ENCODE measurements around the gene BRD3OS. TPM values are rescaled to one million over a fixed set of nuclear protein-coding genes. Genes with fewer than 3 reads are reported as not detected.

Gene BRD3OS
- polyA plus RNA-seq, 1 of the 3 experiments (the other 2 are of a cell fraction): 23.1 TPM

GRCh38 chr9:134049236-134049635 lies 24.0 kb downstream of the BRD3OS start:
- H2AFZ ChIP-seq (ENCODE audit: low read depth): no peak overlapping the region
- no peak overlapping the region for H3K27ac ChIP-seq (ENCODE audit: low read depth in 2 of 2, low read length in 1 of 2)
- POLR2A ChIA-PET: no interaction called here
- H3K9me2 ChIP-seq: no peaks in the 10 kb centered on the region
- H3K36me3 ChIP-seq (replicated peaks in 1 of 2; ENCODE audit: control insufficient read depth in 1 of 2, insufficient read depth in 2 of 2, low read length in 1 of 2): peaks cover 0 to 83% of the 10 kb centered on the region in 2 experiments
- TF ChIP-seq JUND (IDR thresholded peaks at IDR 0.05): no peak
- no peak for TF ChIP-seq RCOR1 (IDR thresholded peaks at IDR 0.05; ENCODE audit: low read length)
- TF ChIP-seq SIN3A (IDR thresholded peaks at IDR 0.05; ENCODE audit: borderline replicate concordance, low read depth, low read length): no peak
- no peak for TF ChIP-seq TAF1 (IDR thresholded peaks at IDR 0.05; ENCODE audit: borderline replicate concordance, low read depth, low read length)
- no peak for TF ChIP-seq FOSL2 (IDR thresholded peaks at IDR 0.05; ENCODE audit: borderline replicate concordance, low read depth)
- TF ChIP-seq POLR2AphosphoS5 (IDR thresholded peaks at IDR 0.05; ENCODE audit: low read depth, low read length): no peak
- TF ChIP-seq FOXM1 (IDR thresholded peaks at IDR 0.05; ENCODE audit: low read depth): no peak
- no peak for TF ChIP-seq RFX5 (IDR thresholded peaks at IDR 0.05; ENCODE audit: low read length)
- no peak for TF ChIP-seq TCF12 (IDR thresholded peaks at IDR 0.05)
- H4K20me1 ChIP-seq (ENCODE audit: insufficient read depth): peaks cover 10% of the 10 kb centered on the region
- H3K4me2 ChIP-seq: no peak overlapping the region
- H3K9me3 ChIP-seq: no peaks in the 10 kb centered on the region
- WGBS (ENCODE audit: low lambda C conversion rate): 87% methylated on average over 14 of the region's 20 CpGs
- CTCF ChIA-PET: no interaction called here
- DNase-seq: no peak
- no peaks in the 10 kb centered on the region for H3K4me1 ChIP-seq (ENCODE audit: control insufficient read depth in 1 of 2, insufficient read depth in 2 of 2, low read depth in 1 of 2, low read length in 1 of 2)
- H3F3A ChIP-seq (replicated peaks; ENCODE audit: insufficient read depth): no peaks in the 10 kb centered on the region
- peaks cover 10% of the 10 kb centered on the region; the same call in 1 of the 2 replicates for H3K79me2 ChIP-seq (ENCODE audit: insufficient read depth)
- H3K4me3 ChIP-seq (ENCODE audit: low read depth in 2 of 2, low read length in 1 of 2): no peak overlapping the region
- no peaks in the 10 kb centered on the region for H3K27me3 ChIP-seq (ENCODE audit: insufficient read depth)
- H3K9ac ChIP-seq: no peak overlapping the region

DNA sequence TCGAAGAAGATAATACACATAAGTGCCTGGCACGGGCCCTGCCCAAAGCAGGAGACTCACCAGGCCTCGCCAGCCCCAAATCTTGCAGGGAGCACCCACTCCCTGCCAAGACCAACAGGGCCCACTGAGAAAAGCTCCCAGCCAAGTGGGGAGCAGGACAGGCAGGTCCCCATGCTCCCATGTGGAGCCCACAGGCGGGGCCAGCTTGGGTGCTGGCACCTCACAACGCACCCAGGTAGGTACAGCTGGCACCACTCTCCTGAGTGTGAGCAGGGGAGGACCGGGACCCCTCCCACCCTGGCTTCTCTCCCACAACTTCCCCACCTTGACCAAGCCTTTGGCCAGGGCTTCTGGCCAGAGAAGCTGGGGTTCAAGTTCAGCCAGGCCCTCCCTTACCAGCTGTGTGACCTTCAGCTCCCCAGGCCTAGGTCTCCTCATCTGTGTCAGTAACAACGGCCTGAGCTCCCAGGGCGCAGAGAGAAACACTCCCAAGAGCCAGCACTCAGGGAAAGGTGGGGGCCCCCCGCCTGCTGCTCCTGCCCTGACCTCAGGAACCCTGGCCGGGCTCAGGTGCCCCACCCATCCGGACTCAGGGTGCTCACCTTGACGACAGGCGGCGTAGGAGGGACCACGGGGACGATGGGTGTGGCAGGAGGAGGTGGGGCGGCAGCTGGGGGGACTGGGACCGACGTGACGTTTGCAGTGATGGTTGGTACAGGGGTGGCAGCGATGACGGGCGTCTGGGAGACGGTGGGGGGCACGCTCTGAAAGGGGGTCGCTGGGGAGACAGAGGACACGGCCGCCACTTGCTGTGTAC lies 24.7 kb downstream of the BRD3OS start:
- 95% methylated on average over 22 of the region's 28 CpGs for WGBS (ENCODE audit: low lambda C conversion rate)
- no peak overlapping the region for H3K4me3 ChIP-seq (ENCODE audit: low read depth in 2 of 2, low read length in 1 of 2)
- H2AFZ ChIP-seq (ENCODE audit: low read depth): no peak overlapping the region
- CTCF ChIA-PET: no interaction called here
- H3K27me3 ChIP-seq (ENCODE audit: insufficient read depth): no peaks in the 10 kb centered on the region
- TF ChIP-seq YY1 (IDR thresholded peaks at IDR 0.05; ENCODE audit: low read depth): no peak
- no peak for TF ChIP-seq ELF1 (IDR thresholded peaks at IDR 0.05)
- peaks cover 18% of the 10 kb centered on the region; the same call in 1 of the 2 replicates for H3K79me2 ChIP-seq (ENCODE audit: insufficient read depth)
- no peaks in the 10 kb centered on the region for H3K9me2 ChIP-seq
- H3K9me3 ChIP-seq: no peaks in the 10 kb centered on the region
- no peak for DNase-seq
- H3K27ac ChIP-seq (ENCODE audit: low read depth in 2 of 2, low read length in 1 of 2): no peak overlapping the region
- peaks cover 0 to 79% of the 10 kb centered on the region in 2 experiments for H3K36me3 ChIP-seq (replicated peaks in 1 of 2; ENCODE audit: control insufficient read depth in 1 of 2, insufficient read depth in 2 of 2, low read length in 1 of 2)
- peaks cover 0 to 4% of the 10 kb centered on the region in 2 experiments; a peak in 1 of 4 replicates for H3K4me1 ChIP-seq (ENCODE audit: control insufficient read depth in 1 of 2, insufficient read depth in 2 of 2, low read depth in 1 of 2, low read length in 1 of 2)
- no peaks in the 10 kb centered on the region for H3F3A ChIP-seq (replicated peaks; ENCODE audit: insufficient read depth)
- H3K9ac ChIP-seq: no peak overlapping the region
- no peak overlapping the region for H3K4me2 ChIP-seq
- POLR2A ChIA-PET: no interaction called here
- H4K20me1 ChIP-seq (ENCODE audit: insufficient read depth): peaks cover 17% of the 10 kb centered on the region

GRCh38 chr9:134050726-134051125 lies 25.4 kb downstream of the BRD3OS start:
- Histone ChIP-seq H3K36me3 (replicated peaks in 1 of 2; ENCODE audit: control insufficient read depth in 1 of 2, insufficient read depth in 2 of 2, low read length in 1 of 2) (peaks cover 0 to 71% of the 10 kb centered on the region in 2 experiments), H3K27ac (ENCODE audit: low read depth in 2 of 2, low read length in 1 of 2) (no peak overlapping the region), H3K4me1 (ENCODE audit: control insufficient read depth in 1 of 2, insufficient read depth in 2 of 2, low read depth in 1 of 2, low read length in 1 of 2) (peaks cover 0 to 11% of the 10 kb centered on the region in 2 experiments; a peak in 1 of 4 replicates), H3K4me3 (ENCODE audit: low read depth in 2 of 2, low read length in 1 of 2) (no peak overlapping the region), H3K79me2 (ENCODE audit: insufficient read depth) (peaks cover 25% of the 10 kb centered on the region), H4K20me1 (ENCODE audit: insufficient read depth) (peaks cover 24% of the 10 kb centered on the region), H3K9ac (no peak overlapping the region), H3K9me3 (no peaks in the 10 kb centered on the region), H2AFZ (ENCODE audit: low read depth) (no peak overlapping the region), H3K27me3 (ENCODE audit: insufficient read depth) (no peaks in the 10 kb centered on the region), H3K4me2 (no peak overlapping the region), H3F3A (replicated peaks; ENCODE audit: insufficient read depth) (no peaks in the 10 kb centered on the region), H3K9me2 (no peaks in the 10 kb centered on the region)
- CTCF ChIA-PET: no interaction called here
- no peak for DNase-seq
- TF ChIP-seq, protein P1, sequence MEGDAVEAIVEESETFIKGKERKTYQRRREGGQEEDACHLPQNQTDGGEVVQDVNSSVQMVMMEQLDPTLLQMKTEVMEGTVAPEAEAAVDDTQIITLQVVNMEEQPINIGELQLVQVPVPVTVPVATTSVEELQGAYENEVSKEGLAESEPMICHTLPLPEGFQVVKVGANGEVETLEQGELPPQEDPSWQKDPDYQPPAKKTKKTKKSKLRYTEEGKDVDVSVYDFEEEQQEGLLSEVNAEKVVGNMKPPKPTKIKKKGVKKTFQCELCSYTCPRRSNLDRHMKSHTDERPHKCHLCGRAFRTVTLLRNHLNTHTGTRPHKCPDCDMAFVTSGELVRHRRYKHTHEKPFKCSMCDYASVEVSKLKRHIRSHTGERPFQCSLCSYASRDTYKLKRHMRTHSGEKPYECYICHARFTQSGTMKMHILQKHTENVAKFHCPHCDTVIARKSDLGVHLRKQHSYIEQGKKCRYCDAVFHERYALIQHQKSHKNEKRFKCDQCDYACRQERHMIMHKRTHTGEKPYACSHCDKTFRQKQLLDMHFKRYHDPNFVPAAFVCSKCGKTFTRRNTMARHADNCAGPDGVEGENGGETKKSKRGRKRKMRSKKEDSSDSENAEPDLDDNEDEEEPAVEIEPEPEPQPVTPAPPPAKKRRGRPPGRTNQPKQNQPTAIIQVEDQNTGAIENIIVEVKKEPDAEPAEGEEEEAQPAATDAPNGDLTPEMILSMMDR (IDR thresholded peaks at IDR 0.05): no peak
- TF ChIP-seq MXI1 (IDR thresholded peaks at IDR 0.05; ENCODE audit: low read depth, low read length) (no peak), ZBTB33 (IDR thresholded peaks at IDR 0.05; ENCODE audit: borderline replicate concordance, low read depth) (no peak), RAD21 (IDR thresholded peaks at IDR 0.05; ENCODE audit: low read length) (no peak), YY1 (IDR thresholded peaks at IDR 0.05; ENCODE audit: low read depth) (no peak), SIN3A (IDR thresholded peaks at IDR 0.05; ENCODE audit: borderline replicate concordance, low read depth, low read length) (no peak)
- 97% methylated on average over 11 of the region's 14 CpGs for WGBS (ENCODE audit: low lambda C conversion rate)
- POLR2A ChIA-PET: no interaction called here
